Cerebellar cortex (tissue), 1 donor: ENCODE measurements around the gene RASGEF1B.

Experiments used
- DNase-seq: peaks from one replicate; pipeline ENCODE4 v3.0.0-alpha.2; 2015; ENCODE audit warnings: low spot score

The RASGEF1B gene

DNA sequence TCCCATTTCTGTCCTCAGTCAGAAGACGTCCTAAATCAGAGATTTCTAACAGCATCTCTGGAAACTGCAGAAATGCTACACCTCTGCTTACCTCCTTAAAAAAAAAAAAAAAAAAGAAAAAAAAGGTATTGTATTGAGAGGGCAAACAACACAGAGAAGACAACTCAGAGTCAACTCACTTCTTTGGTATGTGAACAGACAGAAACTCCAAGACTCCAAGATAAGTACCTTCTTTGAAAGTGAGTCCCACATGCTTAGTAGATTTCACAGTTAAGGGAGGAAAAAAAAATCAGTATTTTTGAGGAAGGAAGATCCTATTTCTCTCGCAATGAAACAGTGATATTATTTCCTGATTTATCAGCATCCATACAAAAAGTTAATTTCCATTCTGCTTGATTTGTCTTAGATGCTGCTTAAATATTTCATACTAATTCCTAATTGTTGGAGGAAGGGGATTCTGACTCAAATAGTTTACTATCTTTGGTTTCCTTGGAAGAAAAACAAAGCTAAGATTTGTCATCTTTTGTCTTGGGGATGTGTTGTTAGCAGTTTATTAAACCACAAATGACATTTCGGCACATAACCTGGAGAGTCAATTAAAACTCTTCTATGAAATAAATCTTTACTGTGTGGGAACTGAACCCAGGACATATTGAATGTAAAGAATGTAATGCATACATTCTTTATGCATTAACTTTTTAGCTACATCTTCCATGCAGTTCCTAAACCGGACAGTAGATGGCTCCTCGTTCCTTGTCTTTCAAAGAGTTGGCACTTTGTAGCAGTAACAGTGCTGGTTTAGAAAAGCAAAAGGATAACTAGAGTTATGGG, 4.7 kb downstream of the RASGEF1B start:
- peak; percentile 81 for DNase-seq

DNA sequence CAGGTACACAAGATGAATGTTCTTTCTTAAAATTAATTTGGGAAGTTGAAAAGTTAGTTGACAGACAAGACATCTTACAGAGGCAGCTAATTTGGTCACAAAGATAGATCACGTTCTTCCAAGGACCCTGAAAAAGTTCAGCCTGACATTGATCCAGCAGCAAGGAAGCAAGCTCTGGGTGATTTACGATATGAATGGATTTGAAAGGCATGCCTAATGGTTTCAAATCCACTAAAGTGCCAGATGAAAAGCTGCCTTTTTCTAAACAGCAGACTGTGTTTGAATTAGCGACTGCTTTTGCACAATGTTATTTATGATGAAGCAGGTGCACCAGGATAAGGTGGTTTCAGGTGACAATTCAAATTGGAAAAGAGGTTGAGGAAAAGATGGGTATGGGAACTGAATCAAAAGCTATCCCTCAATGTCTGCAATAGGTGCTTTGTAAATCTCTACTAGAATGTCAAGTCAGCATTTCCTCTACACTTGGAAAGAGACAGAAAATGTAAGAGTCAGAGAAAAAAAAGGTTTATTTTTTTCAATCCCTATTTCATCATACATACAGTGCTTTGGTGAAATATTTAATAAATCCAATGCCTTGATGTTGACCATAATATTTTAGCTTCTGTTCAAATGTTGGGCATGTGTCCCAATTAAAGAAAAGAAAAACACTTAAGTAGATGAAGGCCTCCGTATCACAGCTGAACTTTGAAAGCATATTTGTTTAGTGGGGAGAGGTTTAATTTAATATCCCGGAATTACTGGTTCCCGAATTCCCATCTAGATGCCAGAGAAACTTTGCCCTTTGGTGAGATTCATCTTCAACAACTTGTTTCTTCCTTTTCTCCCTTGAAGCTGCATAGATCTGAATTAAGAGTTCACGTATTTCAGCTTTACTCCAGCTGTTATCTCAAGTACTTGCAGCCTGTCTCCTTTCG, 6.0 kb downstream of the RASGEF1B start:
- no peak for DNase-seq

DNA sequence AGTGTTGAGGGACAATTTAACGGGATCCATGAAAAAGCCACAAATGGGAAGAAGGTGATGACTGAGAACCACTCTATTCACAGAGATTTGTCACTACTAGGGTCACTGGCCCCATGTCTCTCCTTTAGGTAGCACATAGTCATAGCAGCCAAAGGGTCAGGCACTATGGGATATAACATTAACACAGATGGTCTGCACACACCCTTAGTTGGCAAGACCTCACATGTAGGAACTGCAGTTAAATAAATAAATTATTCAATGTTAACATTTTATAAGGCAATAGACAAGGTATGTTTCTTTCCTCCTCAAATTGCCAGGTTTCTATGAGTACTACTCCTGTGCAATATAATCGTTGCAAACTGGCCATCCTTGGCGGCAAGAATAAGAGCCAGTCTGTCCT, 10.9 kb downstream of the RASGEF1B start:
- DNase-seq: no peak

DNA sequence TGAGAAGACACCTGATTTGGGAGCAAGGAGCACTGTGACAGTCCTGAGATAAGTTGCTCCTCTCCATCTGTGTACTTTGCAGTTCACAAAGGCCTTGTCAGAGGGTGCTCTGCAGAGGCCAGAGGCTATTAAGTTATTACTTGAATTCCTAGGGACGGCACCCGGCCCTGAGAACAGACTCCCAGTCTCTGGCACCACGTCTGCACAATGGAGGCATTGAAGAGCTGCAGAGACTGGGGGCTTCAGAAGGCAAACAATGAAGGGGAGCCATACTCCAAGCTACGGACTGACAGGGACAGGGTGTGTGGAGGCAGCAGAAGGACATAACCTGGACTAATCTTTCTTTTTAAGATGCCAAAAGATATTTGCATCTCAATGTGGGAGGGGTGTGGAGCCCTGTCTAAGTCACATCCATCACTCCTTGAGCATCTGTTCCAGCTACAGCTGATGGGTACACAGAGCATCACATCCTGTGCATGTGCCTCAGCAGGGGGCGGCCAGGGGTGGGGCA, 11.5 kb downstream of the RASGEF1B start:
- no peak for DNase-seq

DNA sequence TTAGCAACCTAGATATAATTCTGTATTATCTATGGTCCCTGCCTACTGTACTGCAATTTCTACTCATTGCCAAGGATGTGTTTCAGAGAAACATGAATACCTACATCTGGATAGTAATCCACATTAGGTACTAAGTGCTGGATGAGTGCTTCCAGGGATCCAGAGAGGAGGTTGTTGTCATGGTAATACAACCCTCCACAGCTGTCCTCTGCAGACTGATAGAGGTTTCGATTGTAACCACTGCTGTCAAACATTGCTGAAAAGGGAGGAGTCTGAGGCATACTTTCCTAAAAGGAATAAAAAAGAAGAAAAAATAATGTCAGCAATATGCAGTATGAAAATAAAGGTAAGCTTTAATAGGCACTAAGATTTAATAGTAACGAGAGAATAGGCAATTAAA, 12.5 kb downstream of the RASGEF1B start:
- no peak for DNase-seq

DNA sequence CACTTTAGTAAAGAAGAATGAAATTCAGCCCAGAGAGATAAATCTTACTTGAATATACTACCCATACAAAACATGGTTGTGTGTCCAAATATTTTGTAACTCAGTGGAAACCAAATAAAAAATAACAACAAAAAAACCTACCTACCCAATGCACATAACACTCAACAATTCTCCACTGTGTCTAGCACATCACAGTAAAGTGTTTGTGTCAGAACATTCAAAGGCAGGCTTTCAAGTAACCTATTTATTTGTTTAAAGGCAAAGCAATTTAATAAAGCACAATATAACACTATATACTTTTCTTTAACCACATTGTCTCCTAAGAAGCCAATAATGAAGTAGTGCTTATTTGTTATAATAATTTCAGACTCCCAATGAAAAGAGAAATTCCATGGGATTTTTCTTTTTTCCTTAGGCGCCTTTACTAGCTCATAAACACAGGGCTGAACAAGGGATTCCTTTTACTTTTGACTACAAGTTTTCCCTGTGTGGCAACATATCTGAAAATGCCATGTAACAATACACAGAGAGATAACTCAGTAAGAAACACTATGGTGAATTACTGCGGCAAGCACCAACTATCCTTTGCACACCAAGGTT, 13.7 kb downstream of the RASGEF1B start:
- DNase-seq: no peak

DNA sequence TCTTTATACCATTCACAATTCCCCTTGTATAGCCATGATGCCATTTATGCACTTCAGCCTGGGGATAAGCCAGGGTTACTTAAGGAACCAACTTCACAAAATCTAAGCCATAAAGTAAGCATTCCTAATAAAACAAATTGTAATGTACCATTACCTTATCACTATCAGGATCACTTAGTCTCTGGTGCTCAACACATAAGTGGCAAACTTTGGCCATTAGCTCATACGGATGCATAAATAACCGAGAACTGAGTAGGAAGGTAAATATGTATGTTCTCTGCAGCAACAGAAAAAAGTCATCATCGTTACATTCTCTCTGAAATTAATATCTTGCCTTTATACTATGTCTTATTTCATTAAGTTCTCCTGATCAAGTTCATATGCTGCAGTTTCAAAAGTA, 14.4 kb downstream of the RASGEF1B start:
- DNase-seq: no peak

DNA sequence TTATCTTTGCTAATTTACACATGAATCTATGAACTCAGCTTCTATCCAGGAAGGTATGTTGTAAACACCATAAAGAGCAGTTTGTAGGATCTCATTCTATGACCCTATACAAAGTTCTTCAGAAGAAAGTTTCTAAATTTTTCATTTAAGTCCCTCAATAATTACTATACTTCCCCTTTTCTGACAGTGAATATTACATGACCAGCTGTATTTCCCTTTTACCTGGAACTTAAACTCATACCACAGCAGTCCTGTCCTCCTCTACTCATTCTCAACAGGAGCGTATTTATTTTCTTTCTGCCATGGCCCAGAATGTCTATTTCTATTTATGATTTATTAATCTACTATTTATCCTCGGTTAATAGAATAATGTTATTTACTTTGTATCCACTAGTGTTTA, 15.8 kb downstream of the RASGEF1B start:
- no peak for DNase-seq

DNA sequence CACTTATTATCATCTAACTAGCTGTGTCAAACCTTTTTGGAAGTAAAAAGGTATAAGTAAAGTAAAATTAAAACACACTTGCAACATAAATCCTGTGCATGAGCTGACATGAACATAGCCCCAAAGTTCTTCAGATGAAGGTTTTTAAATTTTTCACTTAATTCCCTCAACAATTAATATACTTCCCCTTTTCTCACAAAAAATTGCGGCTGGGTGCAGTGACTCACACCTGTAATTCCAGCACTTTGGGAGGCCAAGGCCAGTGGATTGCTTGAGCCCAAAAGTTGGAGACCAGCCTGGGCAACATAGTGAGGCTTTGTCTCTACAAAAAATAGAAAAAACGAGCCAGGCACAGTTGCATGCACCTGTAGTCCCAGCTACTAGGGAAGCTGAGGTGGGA, 16.8 kb downstream of the RASGEF1B start:
- no peak for DNase-seq

DNA sequence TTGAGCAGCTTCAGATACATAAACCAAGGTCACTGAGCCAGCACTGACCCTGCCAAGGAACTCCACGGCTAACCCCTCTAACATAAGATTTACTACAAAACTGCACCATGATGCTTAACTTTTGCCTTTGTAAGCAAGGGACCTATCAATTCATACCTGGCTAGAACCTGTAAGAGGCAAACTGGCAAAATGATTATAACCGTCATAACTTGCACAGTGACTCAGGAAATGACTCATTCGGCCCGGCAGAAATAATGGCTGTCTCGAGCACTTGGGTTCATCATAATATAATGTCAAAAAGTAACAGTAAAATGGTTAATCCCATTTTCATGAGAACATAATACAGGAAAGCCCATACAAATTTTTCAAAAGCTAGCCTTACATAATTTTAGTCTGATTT, 17.2 kb downstream of the RASGEF1B start:
- DNase-seq: no peak

DNA sequence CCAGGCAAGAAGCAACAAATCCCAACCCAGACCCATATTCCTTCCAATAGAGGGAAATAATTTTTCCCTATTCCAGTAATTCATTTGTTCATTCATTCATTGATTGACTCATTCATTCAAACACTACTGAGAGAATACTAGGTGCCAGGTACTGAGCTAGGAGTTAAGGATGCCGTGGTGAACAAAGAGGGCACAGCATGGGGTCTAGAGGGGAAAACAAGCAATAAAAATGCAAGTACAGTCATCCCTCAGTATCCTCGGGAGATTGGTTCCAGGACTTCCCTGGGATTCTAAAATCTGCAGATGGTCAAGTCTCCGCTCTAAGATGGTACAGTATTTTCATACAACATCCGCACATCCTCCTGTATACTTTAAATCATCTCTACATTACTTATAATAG, 18.7 kb downstream of the RASGEF1B start:
- DNase-seq: no peak

DNA sequence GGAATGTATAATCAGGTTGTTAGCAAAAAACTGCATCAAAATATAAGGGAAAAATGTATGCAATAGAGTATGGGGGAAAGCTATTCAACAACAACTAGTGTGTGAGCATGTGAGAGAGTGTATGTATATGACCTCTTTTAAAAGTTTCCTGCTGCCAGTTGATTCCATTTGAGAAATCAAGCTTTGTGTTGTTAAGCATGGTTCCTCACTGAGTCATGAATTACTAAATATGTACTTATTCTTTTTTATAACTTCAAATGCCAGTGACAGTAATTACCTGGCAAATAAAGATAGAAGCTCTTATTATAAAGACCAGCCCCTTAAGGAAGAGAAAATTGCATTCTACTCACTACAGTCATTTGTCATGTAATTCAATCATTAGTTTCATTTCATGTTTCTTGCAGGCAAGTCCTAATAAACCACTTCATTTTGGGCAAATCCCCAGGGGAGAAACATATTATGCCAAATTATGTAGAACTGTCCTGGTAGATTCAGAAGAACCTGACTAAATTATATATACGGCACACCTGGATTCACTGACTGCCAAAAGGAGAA, 19.2 kb downstream of the RASGEF1B start:
- DNase-seq: no peak

DNA sequence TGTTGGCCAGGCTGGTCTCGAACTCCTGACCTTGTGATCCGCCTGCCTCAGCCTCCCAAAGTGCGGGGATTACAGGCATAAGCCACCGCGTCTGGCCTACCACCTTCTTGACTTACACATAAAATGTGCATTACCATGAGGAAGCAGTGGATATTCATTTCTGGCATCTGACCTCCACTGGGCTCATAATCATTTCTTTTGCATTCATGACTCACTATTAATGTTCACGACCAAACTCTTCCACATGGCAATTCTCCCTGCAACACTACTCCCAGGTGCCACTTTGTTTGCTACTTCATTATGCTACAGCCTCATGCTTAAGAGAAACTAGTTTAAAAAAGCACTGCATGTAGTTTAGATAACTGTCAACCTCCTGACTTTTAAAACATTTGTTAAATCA, 22.7 kb downstream of the RASGEF1B start:
- no peak for DNase-seq

DNA sequence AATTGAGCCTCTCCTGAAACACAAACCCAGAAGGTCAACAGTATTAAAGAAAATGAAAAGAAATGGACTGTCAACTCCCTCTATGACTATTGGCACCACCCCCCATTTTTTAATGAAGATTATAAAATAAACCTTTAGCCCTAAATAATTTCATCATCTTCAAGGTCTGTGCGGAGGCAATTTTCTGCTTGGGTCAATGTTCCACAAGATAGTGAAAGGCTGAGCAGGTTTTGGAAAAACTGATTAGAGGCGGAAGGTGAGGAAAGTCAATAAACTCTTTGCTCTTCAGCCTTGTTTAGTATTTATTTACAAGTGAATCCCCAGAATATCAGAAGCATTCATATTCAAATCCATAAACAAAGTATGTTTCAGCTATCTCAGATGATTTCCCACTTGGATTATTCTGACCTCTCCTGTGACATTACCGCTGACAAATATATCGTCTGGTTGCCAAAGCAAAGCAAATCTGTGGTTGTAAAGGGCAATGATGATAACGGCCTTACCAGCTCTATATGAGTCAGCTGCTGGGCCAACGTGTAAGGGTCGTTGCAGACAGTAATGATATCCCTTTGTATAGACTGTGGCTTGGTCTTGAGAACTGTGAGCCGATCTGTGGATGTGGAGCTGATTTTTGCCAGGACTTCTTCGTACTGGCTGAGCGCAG, 24.0 kb downstream of the RASGEF1B start:
- DNase-seq: no peak

DNA sequence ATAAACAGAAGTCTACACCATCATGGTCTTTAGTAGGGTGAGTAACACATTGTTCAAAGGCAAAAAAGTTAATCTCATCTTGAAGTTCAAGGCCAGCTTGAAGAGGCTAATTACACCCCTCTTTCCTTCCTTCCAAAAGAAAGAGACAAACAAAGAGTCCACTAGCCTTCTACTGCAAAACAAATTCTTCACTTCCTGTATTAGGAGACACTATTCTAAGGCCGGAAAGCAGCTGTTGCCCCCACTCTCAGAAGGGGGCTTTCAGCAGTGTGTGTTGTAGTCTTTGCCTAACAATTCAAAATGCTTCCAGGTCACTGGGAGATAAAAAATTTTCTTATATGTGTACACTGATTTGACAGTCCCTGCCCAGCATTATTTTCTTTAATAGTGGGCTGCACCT, 25.1 kb downstream of the RASGEF1B start:
- DNase-seq: no peak

DNA sequence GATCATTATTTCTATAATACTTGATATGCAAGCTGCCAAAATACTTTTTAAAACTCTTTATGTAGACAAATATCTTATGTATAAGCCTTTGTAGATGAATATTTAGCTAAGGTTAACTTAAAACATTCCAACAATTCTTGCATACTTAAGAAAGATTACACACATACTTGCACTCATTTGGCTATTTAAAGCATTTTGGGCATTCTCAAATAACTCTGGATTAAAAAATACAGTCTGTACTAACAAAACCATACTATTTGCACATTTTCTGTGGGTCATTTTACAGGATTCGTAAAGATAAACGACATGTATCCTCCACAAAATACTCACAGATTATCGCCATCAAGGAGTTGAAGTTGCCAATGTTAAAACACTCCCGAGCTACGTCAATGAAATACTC, 26.5 kb downstream of the RASGEF1B start:
- no peak for DNase-seq

DNA sequence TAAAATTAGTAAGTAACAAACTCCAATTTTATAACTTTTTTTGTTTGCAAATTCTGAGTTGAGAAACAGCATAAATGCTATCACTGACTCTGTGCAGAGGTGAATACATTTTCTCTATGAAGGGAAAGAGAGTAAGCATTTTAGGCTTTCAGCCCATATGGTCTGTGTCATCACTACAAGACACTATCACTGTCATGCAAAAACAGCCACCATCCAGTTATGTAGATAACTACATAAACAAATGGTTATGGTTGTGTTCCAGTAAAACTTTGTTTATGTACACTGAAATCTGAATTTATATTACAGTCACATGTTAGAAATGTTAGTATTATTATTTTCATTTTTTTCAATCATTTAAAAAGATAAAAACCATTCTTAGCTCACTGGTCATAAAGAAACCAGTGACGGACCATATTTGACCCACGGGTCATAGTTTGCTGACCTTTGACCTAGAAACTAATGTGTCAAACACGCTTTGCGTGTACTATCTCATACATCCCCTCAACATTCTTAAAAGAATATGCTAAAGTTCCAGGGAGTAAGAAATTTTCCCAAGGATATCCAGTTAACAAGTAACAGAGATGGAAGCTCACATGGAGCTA, 29.1 kb downstream of the RASGEF1B start:
- DNase-seq: no peak

DNA sequence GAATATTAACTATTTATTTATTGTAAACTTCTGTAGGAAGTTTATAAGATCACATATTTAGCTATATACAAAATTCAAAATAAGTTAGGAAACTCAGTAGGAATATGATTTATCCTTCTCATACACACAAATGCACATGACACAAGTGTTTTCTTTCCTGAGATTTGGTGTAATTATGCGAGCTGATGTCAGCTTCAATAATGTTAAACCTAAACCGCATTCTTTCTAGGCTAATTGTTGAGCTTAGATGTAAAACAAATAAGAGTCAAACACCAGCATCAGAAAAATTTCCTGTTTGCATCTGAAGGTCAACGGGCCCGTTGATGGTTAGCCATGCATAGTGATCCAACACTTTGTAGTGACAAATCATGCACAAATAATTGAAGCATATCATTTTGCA, 30.8 kb downstream of the RASGEF1B start:
- no peak for DNase-seq

DNA sequence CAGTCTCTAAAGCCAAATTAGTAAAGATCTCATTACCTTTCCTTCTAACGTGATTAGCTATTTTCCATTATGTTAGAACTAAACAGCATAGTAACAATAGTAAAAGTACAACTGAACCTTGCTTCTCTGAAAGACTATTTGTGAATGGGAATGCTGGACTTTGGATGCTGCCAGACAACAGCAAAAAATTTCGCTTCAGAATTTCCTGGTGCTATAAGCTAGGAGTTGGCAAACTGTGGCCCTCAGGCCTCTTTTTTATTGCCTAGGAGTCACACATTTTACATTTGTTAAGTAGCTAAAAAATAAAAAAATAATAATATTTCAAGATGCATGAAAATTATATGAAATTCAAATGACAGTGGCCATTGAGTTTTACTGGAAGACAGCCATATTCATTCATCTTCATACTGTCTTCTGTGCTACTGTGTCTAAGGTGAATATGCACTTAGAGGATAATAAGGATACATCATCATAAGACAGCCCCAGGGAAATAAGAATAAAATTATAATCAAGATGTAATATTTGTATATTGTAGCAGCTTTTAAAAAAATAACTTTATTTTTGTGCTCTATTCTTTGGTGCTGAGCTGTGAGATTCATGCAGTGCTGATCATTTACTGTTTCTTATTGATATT, 34.6 kb downstream of the RASGEF1B start:
- DNase-seq: no peak

DNA sequence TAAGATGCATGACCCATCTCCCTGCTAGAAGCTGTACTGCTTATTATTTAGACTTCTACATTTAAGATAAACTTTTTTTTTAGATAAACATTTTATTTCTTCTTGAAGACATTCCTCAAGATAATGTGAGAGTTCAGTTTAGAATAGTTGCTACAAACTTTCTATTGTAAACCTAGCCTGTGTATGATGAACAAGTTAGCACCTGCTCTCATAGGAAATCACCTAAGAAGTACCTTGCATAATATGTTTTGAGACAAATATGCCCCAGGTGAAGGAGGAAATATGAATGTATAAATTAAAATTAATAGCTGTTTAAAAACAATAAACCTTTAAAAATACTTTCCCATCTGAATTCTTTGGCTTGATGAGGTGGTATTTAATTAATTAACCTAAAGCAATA, 35.6 kb downstream of the RASGEF1B start:
- no peak for DNase-seq

DNA sequence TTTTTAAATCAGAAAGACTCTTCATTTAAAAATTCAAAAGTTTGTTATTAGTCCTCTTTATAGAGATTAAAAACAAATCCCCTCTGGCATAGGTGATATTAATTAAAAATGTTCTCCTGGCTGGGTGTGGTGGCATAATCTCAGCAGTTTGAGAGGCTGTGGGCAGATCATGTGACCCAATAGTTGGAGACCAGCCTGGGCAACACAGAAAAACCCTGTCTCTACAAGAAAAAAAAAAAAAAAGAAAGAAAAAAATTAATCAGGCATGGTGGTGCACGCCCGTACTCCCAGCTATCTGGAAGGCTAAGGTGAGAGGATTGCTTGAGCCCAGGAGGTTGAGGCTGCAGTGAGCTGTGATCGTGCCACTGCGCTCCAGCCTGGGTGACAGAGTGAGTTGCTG, 38.9 kb downstream of the RASGEF1B start:
- DNase-seq: no peak
